ENCODE measurements around the gene TBXA2R. TPM values are rescaled to one million over a fixed set of nuclear protein-coding genes. Genes with fewer than 3 reads are reported as not detected.
A peak's percentile ranks its signal among the peaks of the same experiment; 100 is the strongest.

Gene TBXA2R
- total RNA-seq, 2 experiments from 2014 or later = 0.31 to 0.36 TPM

GRCh38 chr19:3548606-3549005 lies 58.1 kb downstream of the TBXA2R start:
- Mint-ChIP-seq H3K9me3 (no peaks in the 10 kb centered on the region), H3K36me3 (peaks cover 8% of the 10 kb centered on the region), H3K27ac (no peak overlapping the region), H3K27me3 (no peaks in the 10 kb centered on the region), H3K4me1 (ENCODE audit: low read depth) (peaks cover 19% of the 10 kb centered on the region), H3K4me3 (no peak overlapping the region)
- intact Hi-C loops (cut with micrococcal nuclease) = no loop called here
- CTCF ChIA-PET = interaction anchor here (0.7 to 1.4 kb wide), 3 partner anchors 11 to 36 kb away, joined by 3 to 5 read pairs (median 3); no protein-coding TSS in a partner anchor
- no peak for DNase-seq
- POLR2A ChIA-PET = no interaction called here

GRCh38 chr19:3547767-3548282 lies 58.9 kb downstream of the TBXA2R start:
- no peaks in the 10 kb centered on the region for H3K9me3 Mint-ChIP-seq
- CTCF ChIA-PET = interaction anchor here (0.7 to 3.8 kb wide), 4 partner anchors 10 to 37 kb away, joined by 3 to 39 read pairs (median 4); partner anchors contain the start of gene MFSD12
- POLR2A ChIA-PET = interaction anchor here (0.6 kb wide), 1 partner anchor 1284 kb away, joined by 3 read pairs; no protein-coding TSS in a partner anchor
- H3K27me3 Mint-ChIP-seq = no peaks in the 10 kb centered on the region
- no peak overlapping the region for H3K27ac Mint-ChIP-seq
- intact Hi-C loops (cut with micrococcal nuclease) = no loop called here
- peaks cover 15% of the 10 kb centered on the region for H3K4me1 Mint-ChIP-seq (ENCODE audit: low read depth)
- no peak overlapping the region for H3K4me3 Mint-ChIP-seq
- peaks cover 8% of the 10 kb centered on the region for H3K36me3 Mint-ChIP-seq
- no peak for DNase-seq

GRCh38 chr19:3547301-3547731 lies 59.4 kb downstream of the TBXA2R start:
- Mint-ChIP-seq H3K27ac (no peak overlapping the region), H3K36me3 (peaks cover 8% of the 10 kb centered on the region), H3K4me3 (no peak overlapping the region), H3K4me1 (ENCODE audit: low read depth) (peaks cover 11% of the 10 kb centered on the region), H3K9me3 (no peaks in the 10 kb centered on the region), H3K27me3 (no peaks in the 10 kb centered on the region)
- intact Hi-C loops (cut with micrococcal nuclease) = no loop called here
- ChIA-PET POLR2A (interaction anchor here (0.6 kb wide), 1 partner anchor 1285 kb away, joined by 3 read pairs; no protein-coding TSS in a partner anchor), CTCF (interaction anchor here (1.3 to 3.8 kb wide), 5 partner anchors 10 to 152 kb away, joined by 4 to 39 read pairs (median 5); partner anchors contain the start of genes MFSD12 and PIP5K1C)
- peak; percentile 38 for DNase-seq

GRCh38 chr19:3546119-3546518 lies 60.6 kb downstream of the TBXA2R start:
- no peak overlapping the region for H3K4me3 Mint-ChIP-seq
- intact Hi-C loops (cut with micrococcal nuclease) = no loop called here
- CTCF ChIA-PET = interaction anchor here (0.6 to 3.8 kb wide), 13 partner anchors 9 to 160 kb away, joined by 3 to 39 read pairs (median 4); partner anchors contain the start of genes GIPC3, HMG20B, MFSD12 and PIP5K1C
- peaks cover 6% of the 10 kb centered on the region for H3K4me1 Mint-ChIP-seq (ENCODE audit: low read depth)
- H3K27me3 Mint-ChIP-seq = no peaks in the 10 kb centered on the region
- DNase-seq = no peak
- POLR2A ChIA-PET = interaction anchor here (1.6 to 1.9 kb wide), 2 partner anchors 8 to 11 kb away, joined by 4 to 9 read pairs; partner anchors contain the start of gene MFSD12
- H3K9me3 Mint-ChIP-seq = no peaks in the 10 kb centered on the region
- H3K36me3 Mint-ChIP-seq = peaks cover 8% of the 10 kb centered on the region
- no peak overlapping the region for H3K27ac Mint-ChIP-seq

GRCh38 chr19:3545669-3546034 lies 61.0 kb downstream of the TBXA2R start:
- no peaks in the 10 kb centered on the region for H3K9me3 Mint-ChIP-seq
- H3K27me3 Mint-ChIP-seq = no peaks in the 10 kb centered on the region
- no peak overlapping the region for H3K4me3 Mint-ChIP-seq
- peaks cover 8% of the 10 kb centered on the region for H3K36me3 Mint-ChIP-seq
- intact Hi-C loops (cut with micrococcal nuclease) = loop anchor here (1.0 kb wide), 1 partner anchor 73 kb away; no protein-coding TSS in a partner anchor
- ChIA-PET CTCF (interaction anchor here (0.7 to 3.8 kb wide), 24 partner anchors 9 to 445 kb away, joined by 3 to 39 read pairs (median 4); partner anchors contain the start of genes GIPC3, HMG20B, MFSD12 and PIP5K1C), POLR2A (interaction anchor here (1.6 to 1.9 kb wide), 2 partner anchors 9 to 11 kb away, joined by 4 to 9 read pairs; partner anchors contain the start of gene MFSD12)
- peaks cover 6% of the 10 kb centered on the region for H3K4me1 Mint-ChIP-seq (ENCODE audit: low read depth)
- H3K27ac Mint-ChIP-seq = no peak overlapping the region
- no peak for DNase-seq

- intact Hi-C loops (cut with micrococcal nuclease) = loop anchor here (1.0 kb wide), 2 partner anchors 73 to 161 kb away; no protein-coding TSS in a partner anchor
- POLR2A ChIA-PET = interaction anchor here (1.6 to 1.9 kb wide), 2 partner anchors 9 to 12 kb away, joined by 4 to 9 read pairs; partner anchors contain the start of gene MFSD12
- no peaks in the 10 kb centered on the region for H3K9me3 Mint-ChIP-seq
- peak; percentile 87 for DNase-seq
- peak overlapping the region; percentile 56 for H3K27ac Mint-ChIP-seq
- H3K36me3 Mint-ChIP-seq = peaks cover 8% of the 10 kb centered on the region
- peaks cover 6% of the 10 kb centered on the region for H3K4me1 Mint-ChIP-seq (ENCODE audit: low read depth)
- H3K4me3 Mint-ChIP-seq = no peak overlapping the region
- no peaks in the 10 kb centered on the region for H3K27me3 Mint-ChIP-seq
- CTCF ChIA-PET = interaction anchor here (0.7 to 3.8 kb wide), 25 partner anchors 8 to 446 kb away, joined by 3 to 39 read pairs (median 4); partner anchors contain the start of genes GIPC3, HMG20B, MFSD12 and PIP5K1C
Observed at GRCh38 chr19:3544742-3545668, 61.7 kb downstream of the TBXA2R start.

Other genes starting within 250 kb of the TBXA2R start
- 10 to 100 TPM; 19.7 to 19.9 TPM for gene NFIC, start 240.3 kb downstream of the TBXA2R start, total RNA-seq
- gene SMIM24, start 126.3 kb downstream of the TBXA2R start, total RNA-seq = not detected
- gene SMIM44, start 123.4 kb downstream of the TBXA2R start, total RNA-seq = not detected
- 10 to 100 TPM; 15.0 to 17.0 TPM for gene DOHH, start 106.2 kb downstream of the TBXA2R start, total RNA-seq
- gene FZR1, start 100.6 kb downstream of the TBXA2R start, total RNA-seq = 10 to 100 TPM; 43.5 to 46.9 TPM
- gene TEKTIP1, start 67.7 kb downstream of the TBXA2R start, total RNA-seq = 1 to 10 TPM; 1.1 to 1.8 TPM
- 10 to 100 TPM; 50.6 to 54.2 TPM for gene MFSD12, start 49.3 kb downstream of the TBXA2R start, total RNA-seq
- 10 to 100 TPM; 68.1 to 78.5 TPM for gene HMG20B, start 33.9 kb downstream of the TBXA2R start, total RNA-seq
- gene GIPC3, start 21.4 kb downstream of the TBXA2R start, total RNA-seq = under 1 TPM; 0.19 to 0.26 TPM
- 10 to 100 TPM; 25.2 to 27.2 TPM for gene CACTIN, start 19.9 kb upstream of the TBXA2R start, total RNA-seq
- gene PIP5K1C, start 93.6 kb upstream of the TBXA2R start, total RNA-seq = 10 to 100 TPM; 14.7 to 15.7 TPM
- 1 to 10 TPM; 3.1 to 3.7 TPM for gene TJP3, start 101.5 kb upstream of the TBXA2R start, total RNA-seq
- 10 to 100 TPM; 38.2 to 41.8 TPM for gene APBA3, start 154.8 kb upstream of the TBXA2R start, total RNA-seq
- 10 to 100 TPM; 63.2 to 65.2 TPM for gene MRPL54, start 155.8 kb upstream of the TBXA2R start, total RNA-seq
- not detected for gene RAX2, start 165.4 kb upstream of the TBXA2R start, total RNA-seq
- gene MATK, start 179.5 kb upstream of the TBXA2R start, total RNA-seq = 10 to 100 TPM; 24.4 to 25.2 TPM

All from activated CD4-positive, alpha-beta memory T cell treated with anti-CD3 and anti-CD28 coated beads for 36 hours (primary cell).